ENCODE results near the gene APOBEC3H.
A peak's percentile ranks its signal among the peaks of the same experiment; 100 is the strongest.
"Not testable (repeated sequence)": the region's sequence is repeated elsewhere in the genome, so short reads cannot be mapped to it uniquely, and the experiment has no call there.

Gene APOBEC3H

GRCh38 chr22:39097098-39098020 is at the start of gene APOBEC3H:
Gene APOBEC3H, plus strand, starts transcription at chr22:39097244. Its CDS starts 3,035 bp downstream, at chr22:39100279.
- peak; percentile 26 for DNase-seq (ENCODE audit: low read depth)

GRCh38 chr22:39049486-39049885 is 47.6 kb upstream of the APOBEC3H start:
- not testable (repeated sequence) for DNase-seq (ENCODE audit: low read depth)

GRCh38 chr22:39051844-39052495 is 45.1 kb upstream of the APOBEC3H start:
- not testable (repeated sequence) for DNase-seq (ENCODE audit: low read depth)

GRCh38 chr22:39055658-39056057 is 41.4 kb upstream of the APOBEC3H start:
- DNase-seq (ENCODE audit: low read depth), result no peak

GRCh38 chr22:39061290-39061689 is 35.8 kb upstream of the APOBEC3H start:
- DNase-seq (ENCODE audit: low read depth), result not testable (repeated sequence)

GRCh38 chr22:39061951-39062350 is 35.1 kb upstream of the APOBEC3H start:
- DNase-seq (ENCODE audit: low read depth), result peak; percentile 36

GRCh38 chr22:39063904-39064303 is 33.1 kb upstream of the APOBEC3H start:
- DNase-seq (ENCODE audit: low read depth), result not testable (repeated sequence)

- not testable (repeated sequence) for DNase-seq (ENCODE audit: low read depth)
Measured at GRCh38 chr22:39066442-39067276, 30.4 kb upstream of the APOBEC3H start.

GRCh38 chr22:39068033-39068785 is 28.8 kb upstream of the APOBEC3H start:
- no peak for DNase-seq (ENCODE audit: low read depth)

- no peak for DNase-seq (ENCODE audit: low read depth)
Measured at GRCh38 chr22:39070186-39070585, 26.9 kb upstream of the APOBEC3H start.

- DNase-seq (ENCODE audit: low read depth), result not testable (repeated sequence)
Measured at GRCh38 chr22:39072581-39072981, 24.5 kb upstream of the APOBEC3H start.

GRCh38 chr22:39073981-39074380 is 23.1 kb upstream of the APOBEC3H start:
- DNase-seq (ENCODE audit: low read depth), result no peak

- DNase-seq (ENCODE audit: low read depth), result not testable (repeated sequence)
Measured at GRCh38 chr22:39076155-39077025, 20.7 kb upstream of the APOBEC3H start.

- DNase-seq (ENCODE audit: low read depth), result peak; percentile 80
Measured at GRCh38 chr22:39077026-39077840, 19.8 kb upstream of the APOBEC3H start, which contains the start of gene APOBEC3G. Gene APOBEC3G, plus strand, starts transcription at chr22:39077275. Its CDS starts 87 bp downstream, at chr22:39077362.

- not testable (repeated sequence) for DNase-seq (ENCODE audit: low read depth)
Measured at GRCh38 chr22:39077912-39078311, 19.1 kb upstream of the APOBEC3H start.

GRCh38 chr22:39078329-39078728 is 18.7 kb upstream of the APOBEC3H start:
- no peak for DNase-seq (ENCODE audit: low read depth)

- DNase-seq (ENCODE audit: low read depth), result not testable (repeated sequence)
Measured at GRCh38 chr22:39079054-39079637, 17.9 kb upstream of the APOBEC3H start.

- no peak for DNase-seq (ENCODE audit: low read depth)
Measured at GRCh38 chr22:39080052-39080762, 16.8 kb upstream of the APOBEC3H start.

Data from EH (cell line).